ENCODE data around the gene CCDC57. TPM values are rescaled to one million over a fixed set of nuclear protein-coding genes. Genes with fewer than 3 reads are reported as not detected.

Gene CCDC57
- total RNA-seq, 1 experiment from 2014 or later = 140 TPM

- DNase-seq = no peak
- Histone ChIP-seq H3K79me2 (ENCODE audit: low read depth) (no peaks in the 10 kb centered on the region), H3K9me2 (ENCODE audit: insufficient read depth) (no peaks in the 10 kb centered on the region), H3K27ac (no peak overlapping the region), H3K4me1 (replicated peaks; ENCODE audit: insufficient read depth) (no peaks in the 10 kb centered on the region), H3K4me3 (no peak overlapping the region), H3K36me3 (ENCODE audit: low read depth) (no peaks in the 10 kb centered on the region), H3F3A (ENCODE audit: insufficient read depth, low read depth) (no peaks in the 10 kb centered on the region), H3K4me2 (no peak overlapping the region), H3K27me3 (ENCODE audit: insufficient read depth, low read depth) (no peaks in the 10 kb centered on the region), H2AFZ (no peak overlapping the region), H4K20me1 (ENCODE audit: insufficient read depth) (no peaks in the 10 kb centered on the region), H3K9me3 (ENCODE audit: insufficient read depth, low read depth) (no peaks in the 10 kb centered on the region)
- ChIA-PET CTCF (no interaction called here), POLR2A (ENCODE audit: unreplicated experiment) (no interaction called here)
- intact Hi-C loops (cut with micrococcal nuclease; ENCODE audit: unreplicated experiment) = no loop called here
- no peak for TF ChIP-seq EZH2 (IDR thresholded peaks at IDR 0.05; ENCODE audit: low read depth)
- TF ChIP-seq, protein P1, sequence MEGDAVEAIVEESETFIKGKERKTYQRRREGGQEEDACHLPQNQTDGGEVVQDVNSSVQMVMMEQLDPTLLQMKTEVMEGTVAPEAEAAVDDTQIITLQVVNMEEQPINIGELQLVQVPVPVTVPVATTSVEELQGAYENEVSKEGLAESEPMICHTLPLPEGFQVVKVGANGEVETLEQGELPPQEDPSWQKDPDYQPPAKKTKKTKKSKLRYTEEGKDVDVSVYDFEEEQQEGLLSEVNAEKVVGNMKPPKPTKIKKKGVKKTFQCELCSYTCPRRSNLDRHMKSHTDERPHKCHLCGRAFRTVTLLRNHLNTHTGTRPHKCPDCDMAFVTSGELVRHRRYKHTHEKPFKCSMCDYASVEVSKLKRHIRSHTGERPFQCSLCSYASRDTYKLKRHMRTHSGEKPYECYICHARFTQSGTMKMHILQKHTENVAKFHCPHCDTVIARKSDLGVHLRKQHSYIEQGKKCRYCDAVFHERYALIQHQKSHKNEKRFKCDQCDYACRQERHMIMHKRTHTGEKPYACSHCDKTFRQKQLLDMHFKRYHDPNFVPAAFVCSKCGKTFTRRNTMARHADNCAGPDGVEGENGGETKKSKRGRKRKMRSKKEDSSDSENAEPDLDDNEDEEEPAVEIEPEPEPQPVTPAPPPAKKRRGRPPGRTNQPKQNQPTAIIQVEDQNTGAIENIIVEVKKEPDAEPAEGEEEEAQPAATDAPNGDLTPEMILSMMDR (conservative IDR thresholded peaks at IDR 0.05) = no peak
- no TSS peak for BruUV-seq (replicated peaks)
Observed at GRCh38 chr17:82184761-82185160, 27.9 kb downstream of the CCDC57 start.

DNA sequence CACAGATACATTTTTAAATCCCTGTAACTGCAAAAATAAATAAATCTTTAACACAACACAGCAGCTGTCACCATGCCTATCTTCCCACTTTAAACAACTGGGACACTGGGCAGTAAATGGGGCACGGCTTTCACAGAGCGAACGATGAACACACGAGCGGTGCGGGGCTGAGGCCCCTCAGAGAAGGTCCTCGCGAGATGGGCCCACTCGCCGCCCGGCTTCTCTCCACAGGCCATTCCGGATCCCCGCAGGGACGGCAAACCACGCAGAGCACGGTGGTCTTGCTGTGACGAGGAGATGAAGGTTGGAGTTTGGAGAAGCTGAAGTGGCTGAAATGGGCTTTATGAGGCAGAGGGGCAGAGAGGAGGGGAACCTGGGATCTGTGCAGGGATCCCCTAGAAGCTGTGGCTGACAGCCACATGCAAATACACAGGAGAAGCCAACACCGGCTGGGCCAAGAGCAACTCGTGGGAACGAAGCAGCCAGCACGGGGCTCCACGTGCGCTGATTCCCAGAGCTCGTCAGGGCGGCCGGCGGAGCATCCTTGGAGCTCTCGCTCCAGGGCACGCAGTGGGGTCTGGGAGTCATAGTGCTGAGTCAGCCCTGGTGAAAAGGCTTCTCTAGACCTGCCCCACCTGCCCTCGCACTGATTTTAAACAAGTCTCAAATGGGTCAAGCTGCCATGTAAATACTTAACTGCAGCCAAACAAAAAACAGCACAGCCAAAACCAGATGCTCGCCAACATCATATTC, 31.7 kb downstream of the CCDC57 start:
- no peak overlapping the region for H2AFZ ChIP-seq
- H3K79me2 ChIP-seq (ENCODE audit: low read depth) = no peaks in the 10 kb centered on the region
- no peaks in the 10 kb centered on the region for H3K9me3 ChIP-seq (ENCODE audit: insufficient read depth, low read depth)
- H3K27ac ChIP-seq = no peak overlapping the region
- H3K9me2 ChIP-seq (ENCODE audit: insufficient read depth) = no peaks in the 10 kb centered on the region
- H3K4me1 ChIP-seq (replicated peaks; ENCODE audit: insufficient read depth) = no peaks in the 10 kb centered on the region
- H3K27me3 ChIP-seq (ENCODE audit: insufficient read depth, low read depth) = no peaks in the 10 kb centered on the region
- ChIA-PET POLR2A (ENCODE audit: unreplicated experiment) (no interaction called here), CTCF (no interaction called here)
- TF ChIP-seq, protein P1 (conservative IDR thresholded peaks at IDR 0.05) = no peak
- no peak for TF ChIP-seq EZH2 (IDR thresholded peaks at IDR 0.05; ENCODE audit: low read depth)
- H4K20me1 ChIP-seq (ENCODE audit: insufficient read depth) = no peaks in the 10 kb centered on the region
- no TSS peak for BruUV-seq (replicated peaks)
- H3K36me3 ChIP-seq (ENCODE audit: low read depth) = no peaks in the 10 kb centered on the region
- no peak overlapping the region for H3K4me2 ChIP-seq
- H3F3A ChIP-seq (ENCODE audit: insufficient read depth, low read depth) = no peaks in the 10 kb centered on the region
- intact Hi-C loops (cut with micrococcal nuclease; ENCODE audit: unreplicated experiment) = no loop called here
- no peak for DNase-seq
- H3K4me3 ChIP-seq = no peak overlapping the region

- Histone ChIP-seq H3K9me2 (ENCODE audit: insufficient read depth) (no peaks in the 10 kb centered on the region), H4K20me1 (ENCODE audit: insufficient read depth) (no peaks in the 10 kb centered on the region), H3K27me3 (ENCODE audit: insufficient read depth, low read depth) (no peaks in the 10 kb centered on the region), H3K9me3 (ENCODE audit: insufficient read depth, low read depth) (no peaks in the 10 kb centered on the region), H2AFZ (no peak overlapping the region), H3K27ac (no peak overlapping the region), H3K4me2 (no peak overlapping the region), H3F3A (ENCODE audit: insufficient read depth, low read depth) (no peaks in the 10 kb centered on the region), H3K4me1 (replicated peaks; ENCODE audit: insufficient read depth) (no peaks in the 10 kb centered on the region), H3K36me3 (ENCODE audit: low read depth) (no peaks in the 10 kb centered on the region), H3K4me3 (no peak overlapping the region), H3K79me2 (ENCODE audit: low read depth) (no peaks in the 10 kb centered on the region)
- DNase-seq = no peak
- BruUV-seq (replicated peaks) = no TSS peak
- ChIA-PET POLR2A (ENCODE audit: unreplicated experiment) (no interaction called here), CTCF (no interaction called here)
- intact Hi-C loops (cut with micrococcal nuclease; ENCODE audit: unreplicated experiment) = no loop called here
- TF ChIP-seq EZH2 (IDR thresholded peaks at IDR 0.05; ENCODE audit: low read depth) = no peak
- TF ChIP-seq, protein P1 (conservative IDR thresholded peaks at IDR 0.05) = no peak
Observed at GRCh38 chr17:82179946-82180475, 32.6 kb downstream of the CCDC57 start.

All from PC-9 (cell line).